ENCODE measurements around the gene NMS.

Gene NMS

DNA sequence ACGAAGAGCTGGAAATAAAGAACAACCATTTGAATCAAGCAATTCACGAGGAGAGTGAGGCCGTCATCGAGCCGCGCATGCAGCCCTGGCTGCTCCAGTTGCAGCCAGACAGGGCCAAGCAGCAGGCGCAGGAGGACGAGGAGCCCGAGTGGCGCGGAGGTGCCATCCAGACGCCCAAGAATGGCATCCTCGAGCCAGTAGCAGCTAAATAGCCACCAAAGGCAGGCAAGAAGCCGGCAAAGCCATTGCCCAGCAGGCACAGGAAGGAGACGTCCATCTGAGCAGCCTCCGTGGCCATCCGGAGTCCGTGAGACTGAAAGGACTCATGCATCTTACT lies 43.9 kb upstream of the NMS start:
- no peak for DNase-seq (ENCODE audit: low read depth)

DNA sequence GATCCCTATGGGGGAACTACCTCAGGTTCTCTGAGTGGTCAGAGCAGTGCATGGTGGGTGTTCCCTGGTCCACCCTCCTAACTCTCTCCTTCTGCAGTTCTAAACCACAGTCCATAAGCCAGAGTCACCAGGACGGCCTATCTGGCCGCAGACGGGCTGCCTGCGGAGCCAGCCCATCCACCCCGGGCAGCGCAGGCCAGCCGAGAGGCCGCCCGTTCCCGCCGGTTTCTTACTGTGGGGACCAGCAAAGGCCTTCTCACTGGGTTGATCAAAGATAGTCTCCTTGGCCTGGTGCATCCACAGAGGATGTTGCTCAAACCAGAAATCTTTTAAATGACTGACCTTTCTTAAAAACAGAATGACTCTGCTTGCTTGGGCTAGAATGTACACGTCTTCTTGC lies 43.2 kb upstream of the NMS start:
- in situ Hi-C loops (cut with HindIII; ENCODE audit: low sequenced_read_pairs), result no loop called here
- DNase-seq (ENCODE audit: low read depth), result no peak
- TF ChIP-seq, protein P1, sequence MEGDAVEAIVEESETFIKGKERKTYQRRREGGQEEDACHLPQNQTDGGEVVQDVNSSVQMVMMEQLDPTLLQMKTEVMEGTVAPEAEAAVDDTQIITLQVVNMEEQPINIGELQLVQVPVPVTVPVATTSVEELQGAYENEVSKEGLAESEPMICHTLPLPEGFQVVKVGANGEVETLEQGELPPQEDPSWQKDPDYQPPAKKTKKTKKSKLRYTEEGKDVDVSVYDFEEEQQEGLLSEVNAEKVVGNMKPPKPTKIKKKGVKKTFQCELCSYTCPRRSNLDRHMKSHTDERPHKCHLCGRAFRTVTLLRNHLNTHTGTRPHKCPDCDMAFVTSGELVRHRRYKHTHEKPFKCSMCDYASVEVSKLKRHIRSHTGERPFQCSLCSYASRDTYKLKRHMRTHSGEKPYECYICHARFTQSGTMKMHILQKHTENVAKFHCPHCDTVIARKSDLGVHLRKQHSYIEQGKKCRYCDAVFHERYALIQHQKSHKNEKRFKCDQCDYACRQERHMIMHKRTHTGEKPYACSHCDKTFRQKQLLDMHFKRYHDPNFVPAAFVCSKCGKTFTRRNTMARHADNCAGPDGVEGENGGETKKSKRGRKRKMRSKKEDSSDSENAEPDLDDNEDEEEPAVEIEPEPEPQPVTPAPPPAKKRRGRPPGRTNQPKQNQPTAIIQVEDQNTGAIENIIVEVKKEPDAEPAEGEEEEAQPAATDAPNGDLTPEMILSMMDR (IDR thresholded peaks at IDR 0.05; ENCODE audit: low read depth, low read length, missing control alignments), result no peak
- H3K4me3 ChIP-seq (ENCODE audit: low read depth, low read length), result no peak overlapping the region

More for the DNA sequence above, 43.9 kb upstream of the NMS start:
- H3K4me3 ChIP-seq (ENCODE audit: low read depth, low read length), result no peak overlapping the region
- TF ChIP-seq, protein P1 (IDR thresholded peaks at IDR 0.05; ENCODE audit: low read depth, low read length, missing control alignments), result no peak
- in situ Hi-C loops (cut with HindIII; ENCODE audit: low sequenced_read_pairs), result no loop called here

DNA sequence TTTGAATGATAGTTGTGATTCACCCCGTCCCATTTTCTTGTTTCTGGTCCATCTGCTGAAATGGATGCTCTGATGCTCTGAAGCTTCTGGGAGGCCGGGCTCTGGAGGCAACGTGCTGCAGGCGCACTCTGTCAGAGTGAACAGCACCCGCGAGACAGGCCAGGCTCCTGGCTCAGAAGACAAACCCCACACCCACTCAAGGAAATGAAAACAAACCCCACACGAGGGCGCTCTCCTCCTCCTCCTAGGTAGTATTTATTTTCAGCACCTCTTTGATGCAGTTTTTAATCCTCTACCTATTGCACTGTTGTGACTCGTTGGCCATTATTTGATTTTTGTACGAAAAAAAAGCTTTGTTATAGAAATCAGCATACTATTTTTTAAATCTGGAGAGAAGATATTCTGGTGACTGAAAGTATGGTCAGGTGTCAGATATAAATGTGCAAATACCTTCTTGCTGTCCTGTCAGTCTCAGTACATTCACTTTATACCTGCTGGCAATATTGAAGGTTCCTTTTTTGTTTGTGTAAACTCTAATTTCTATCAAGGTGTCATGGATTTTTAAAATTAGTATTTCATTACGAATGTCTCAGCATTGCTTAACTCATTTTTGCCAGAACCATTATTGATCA lies 42.5 kb upstream of the NMS start:
- TF ChIP-seq, protein P1 (IDR thresholded peaks at IDR 0.05; ENCODE audit: low read depth, low read length, missing control alignments), result peak; percentile 31
- H3K4me3 ChIP-seq (ENCODE audit: low read depth, low read length), result no peak overlapping the region
- no peak for DNase-seq (ENCODE audit: low read depth)
- in situ Hi-C loops (cut with HindIII; ENCODE audit: low sequenced_read_pairs), result no loop called here

DNA sequence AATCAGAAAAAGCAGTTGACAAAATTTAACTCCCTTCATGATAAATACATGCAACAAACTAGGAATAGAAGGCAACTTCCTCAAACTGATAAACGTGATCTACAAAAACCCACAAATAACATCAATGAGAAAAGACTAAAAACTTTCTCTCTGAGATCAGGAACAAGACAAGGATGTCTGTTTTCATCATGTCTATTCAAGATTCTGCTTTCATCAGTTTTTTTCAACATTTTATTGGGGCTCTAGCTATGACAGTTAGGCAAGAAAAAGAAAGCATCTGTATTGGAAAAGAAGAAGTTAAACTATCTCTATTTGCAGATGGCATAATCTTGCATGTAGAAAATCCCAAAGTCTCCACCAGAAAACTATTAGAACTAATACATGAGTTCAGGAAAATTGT lies 40.6 kb upstream of the NMS start:
- TF ChIP-seq, protein P1 (IDR thresholded peaks at IDR 0.05; ENCODE audit: low read depth, low read length, missing control alignments), result no peak
- H3K4me3 ChIP-seq (ENCODE audit: low read depth, low read length), result no peak overlapping the region
- no peak for DNase-seq (ENCODE audit: low read depth)
- in situ Hi-C loops (cut with HindIII; ENCODE audit: low sequenced_read_pairs), result no loop called here

DNA sequence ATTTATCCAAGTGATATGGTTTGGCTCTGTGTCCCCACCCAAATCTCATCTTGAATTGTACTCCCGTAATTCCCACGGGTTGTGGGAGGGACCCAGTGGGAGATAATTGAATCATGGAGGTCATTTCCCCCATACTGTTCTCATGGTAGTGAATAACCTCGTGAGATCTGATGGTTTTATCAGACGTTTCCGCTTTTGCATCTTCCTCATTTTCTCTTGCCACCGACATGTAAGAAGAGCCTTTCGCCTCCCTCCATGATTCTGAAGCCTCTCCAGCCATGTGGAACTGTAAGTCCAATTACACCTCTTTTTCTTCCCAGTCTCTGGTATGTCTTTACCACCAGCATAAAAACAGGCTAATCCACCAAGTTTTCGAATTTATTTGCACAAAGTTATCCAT lies 32.5 kb upstream of the NMS start:
- no peak overlapping the region for H3K4me3 ChIP-seq (ENCODE audit: low read depth, low read length)
- TF ChIP-seq, protein P1 (IDR thresholded peaks at IDR 0.05; ENCODE audit: low read depth, low read length, missing control alignments), result no peak
- no peak for DNase-seq (ENCODE audit: low read depth)
- in situ Hi-C loops (cut with HindIII; ENCODE audit: low sequenced_read_pairs), result no loop called here

DNA sequence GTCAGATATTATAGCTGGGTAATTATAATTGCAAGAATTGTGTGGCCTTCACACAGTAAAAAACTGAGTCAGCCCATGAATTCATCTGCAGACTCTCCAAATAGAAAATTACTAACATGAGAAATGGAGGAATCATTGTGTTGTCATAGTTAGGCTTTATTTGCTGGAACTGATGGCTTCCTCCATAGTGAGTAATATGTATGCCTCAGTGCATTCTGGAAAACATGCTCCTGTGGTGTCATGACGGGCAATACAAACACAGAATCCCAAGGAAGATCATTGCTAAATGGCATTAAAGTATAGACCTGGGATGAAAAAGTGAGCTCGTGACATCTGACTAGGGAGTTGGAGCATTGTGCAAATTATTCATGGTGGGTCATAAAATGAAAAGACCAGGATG lies 23.6 kb upstream of the NMS start:
- in situ Hi-C loops (cut with HindIII; ENCODE audit: low sequenced_read_pairs), result no loop called here
- TF ChIP-seq, protein P1 (IDR thresholded peaks at IDR 0.05; ENCODE audit: low read depth, low read length, missing control alignments), result no peak
- DNase-seq (ENCODE audit: low read depth), result no peak
- no peak overlapping the region for H3K4me3 ChIP-seq (ENCODE audit: low read depth, low read length)
